SU-DHL-6 (cell line): Measurements from ENCODE around the gene DOCK8.

Experiments used
- H2AFZ ChIP-seq: fragments of 200-600 bp; sonication (generic); 2 replicates; pipeline ENCODE4 v1.6.1; 2014; ENCODE audit warnings: low read depth, mild to moderate bottlenecking, moderate library complexity, mixed read lengths, antibody characterized with exemption, low read length; ENCODE audit not compliant: severe bottlenecking
- H3F3A ChIP-seq: fragments of 200-600 bp; shearing (Covaris generic); 2 replicates; pipeline ENCODE4 v1.6.0; 2016; ENCODE audit warnings: antibody characterized with exemption, mild to moderate bottlenecking; ENCODE audit not compliant: insufficient read depth
- H3K27ac ChIP-seq: fragments of 200-600 bp; sonication (generic); 2 replicates; pipeline ENCODE4 v1.5.1; 2016; ENCODE audit warnings: low read depth, mild to moderate bottlenecking, low read length, moderate library complexity, mixed read lengths
- H3K27me3 ChIP-seq: fragments of 200-600 bp; sonication (generic), shearing (Covaris generic); 2 replicates; pipeline ENCODE4 v1.6.0; 2014; ENCODE audit warnings: mild to moderate bottlenecking, low read length
- H3K36me3 ChIP-seq: fragments of 200-600 bp; sonication (generic); 2 replicates; pipeline ENCODE4 v1.6.1; 2014; ENCODE audit warnings: mild to moderate bottlenecking, low read length, mixed read lengths
- H3K4me2 ChIP-seq: fragments of 300-600, 200-600 bp; shearing (Covaris generic), sonication (generic); 2 replicates; pipeline ENCODE4 v1.6.0; 2014; ENCODE audit warnings: low read length, low read depth, mild to moderate bottlenecking; ENCODE audit not compliant: poor library complexity, severe bottlenecking
- H3K4me3 ChIP-seq: fragments of 200-600 bp; sonication (generic); 2 replicates; pipeline ENCODE4 v1.5.1; 2014; ENCODE audit warnings: antibody characterized with exemption, low read length, mild to moderate bottlenecking, mixed read lengths; ENCODE audit not compliant: insufficient read depth, poor library complexity, severe bottlenecking
- H3K79me2 ChIP-seq: fragments of 200-600 bp; sonication (generic); 2 replicates; pipeline ENCODE4 v1.6.1; 2014; ENCODE audit warnings: mild to moderate bottlenecking, low read length, moderate library complexity; ENCODE audit not compliant: insufficient read depth
- H3K9ac ChIP-seq: fragments of 200-600 bp; sonication (generic); 2 replicates; pipeline ENCODE4 v1.7.0; 2014; ENCODE audit warnings: mild to moderate bottlenecking, low read length
- H3K9me2 ChIP-seq: fragments of 200-600 bp; sonication (generic); replicated peaks from 2 replicates; pipeline ENCODE4 v1.6.1; 2014; ENCODE audit warnings: low read length; ENCODE audit not compliant: insufficient read depth
- H3K9me3 ChIP-seq: fragments of 200-600 bp; sonication (generic); 2 replicates; pipeline ENCODE4 v1.6.1; 2014; ENCODE audit warnings: low read length, mixed read lengths; ENCODE audit not compliant: insufficient read depth
- H4K20me1 ChIP-seq: fragments of 200-600 bp; sonication (generic); 2 replicates; pipeline ENCODE4 v1.6.1; 2014; ENCODE audit warnings: low read depth, mild to moderate bottlenecking, antibody characterized with exemption, low read length, moderate library complexity, mixed read lengths
- CTCF ChIP-seq: fragments of 200-600 bp; sonication (generic); IDR thresholded peaks from one replicate; pipeline ENCODE4 v1.5.1; 2017; ENCODE audit warnings: antibody characterized with exemption, mild to moderate bottlenecking, low read length, moderate library complexity; ENCODE audit not compliant: insufficient read depth, poor library complexity, severe bottlenecking
- EZH2phosphoT487 ChIP-seq: fragments of 200-600 bp; sonication (generic), shearing (Covaris generic); conservative IDR thresholded peaks from 2 replicates; pipeline ENCODE4 v1.6.1; 2018; ENCODE audit warnings: mild to moderate bottlenecking, antibody characterized with exemption, low read length, moderate library complexity, mixed read lengths

DOCK8 gene

DNA sequence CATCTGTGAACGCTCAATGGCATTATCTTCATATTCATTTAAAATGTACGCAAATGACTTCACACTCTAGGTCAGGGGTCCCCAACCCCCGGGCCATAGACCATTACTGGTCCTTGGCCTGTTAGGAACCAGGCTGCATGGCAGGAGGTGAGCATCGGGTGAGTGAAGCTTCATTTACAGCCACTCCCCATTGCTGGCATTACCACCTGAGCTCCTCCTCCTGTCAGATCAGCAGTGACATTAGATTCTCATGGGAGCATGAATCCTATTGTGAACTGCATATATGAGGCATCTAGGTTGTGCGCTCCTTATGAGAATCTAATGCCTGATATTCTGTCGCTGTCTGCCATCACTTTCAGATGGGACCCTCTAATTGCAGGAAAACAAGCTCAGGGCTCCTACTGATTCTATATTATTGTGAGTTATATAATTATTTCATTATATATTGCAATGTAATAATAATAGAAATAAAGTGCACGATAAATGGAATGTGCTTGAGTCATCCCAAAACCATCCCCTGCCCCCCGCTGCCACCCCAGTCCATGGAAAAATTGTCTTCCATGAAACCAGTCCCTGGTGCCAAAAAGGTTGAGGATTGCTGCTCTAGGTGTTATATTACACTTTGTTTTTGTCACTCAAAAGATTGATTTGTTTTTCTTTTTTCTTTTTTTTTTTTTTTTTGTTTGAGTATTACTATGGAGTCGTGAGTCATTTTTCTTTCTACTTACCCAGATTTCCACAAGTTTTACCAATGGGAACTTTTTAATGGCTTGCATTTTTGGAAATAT is 127.2 kb downstream of the DOCK8 start:
- Histone ChIP-seq H3K27me3 (no peaks in the 10 kb centered on the region), H3F3A (no peaks in the 10 kb centered on the region), H4K20me1 (no peaks in the 10 kb centered on the region), H3K27ac (no peak overlapping the region), H3K36me3 (peaks cover 42% of the 10 kb centered on the region), H3K9me2 (no peaks in the 10 kb centered on the region), H3K9ac (no peak overlapping the region), H3K79me2 (no peaks in the 10 kb centered on the region), H3K9me3 (no peaks in the 10 kb centered on the region), H3K4me2 (no peak overlapping the region), H3K4me3 (no peak overlapping the region), H2AFZ (no peak overlapping the region)
- TF ChIP-seq EZH2phosphoT487 (no peak), CTCF (no peak)

- H3K79me2 ChIP-seq: no peaks in the 10 kb centered on the region
- no peaks in the 10 kb centered on the region for H3K9me3 ChIP-seq
- H3K4me3 ChIP-seq: no peak overlapping the region
- H3K9ac ChIP-seq: no peak overlapping the region
- TF ChIP-seq EZH2phosphoT487 (no peak), CTCF (no peak)
- no peak overlapping the region for H3K4me2 ChIP-seq
- no peaks in the 10 kb centered on the region for H3K9me2 ChIP-seq
- peaks cover 28% of the 10 kb centered on the region for H3K36me3 ChIP-seq
- H3F3A ChIP-seq: no peaks in the 10 kb centered on the region
- H2AFZ ChIP-seq: no peak overlapping the region
- no peaks in the 10 kb centered on the region for H4K20me1 ChIP-seq
- no peaks in the 10 kb centered on the region for H3K27me3 ChIP-seq
- H3K27ac ChIP-seq: no peak overlapping the region
Observed at GRCh38 chr9:343773-344172, 129.1 kb downstream of the DOCK8 start.

- Histone ChIP-seq H3F3A (no peaks in the 10 kb centered on the region), H3K27ac (no peak overlapping the region), H3K9ac (no peak overlapping the region), H3K9me3 (no peaks in the 10 kb centered on the region), H3K9me2 (no peaks in the 10 kb centered on the region), H4K20me1 (no peaks in the 10 kb centered on the region), H3K4me2 (no peak overlapping the region), H3K27me3 (no peaks in the 10 kb centered on the region), H2AFZ (no peak overlapping the region), H3K36me3 (peaks cover 19% of the 10 kb centered on the region), H3K79me2 (no peaks in the 10 kb centered on the region), H3K4me3 (no peak overlapping the region)
- no peak for TF ChIP-seq CTCF
- TF ChIP-seq EZH2phosphoT487: no peak
Observed at GRCh38 chr9:346111-346571, 131.5 kb downstream of the DOCK8 start.
